HG02938 (cell line): ENCODE data around the gene PRTFDC1.

ENCODE experiments used
- ATAC-seq: cut with Tn5 transposase; IDR thresholded peaks from one replicate; pipeline ENCODE4 v1.9.1; 2021; ENCODE audit warnings: mild to moderate bottlenecking, moderate library complexity; ENCODE audit not compliant: unreplicated experiment

PRTFDC1 gene

DNA sequence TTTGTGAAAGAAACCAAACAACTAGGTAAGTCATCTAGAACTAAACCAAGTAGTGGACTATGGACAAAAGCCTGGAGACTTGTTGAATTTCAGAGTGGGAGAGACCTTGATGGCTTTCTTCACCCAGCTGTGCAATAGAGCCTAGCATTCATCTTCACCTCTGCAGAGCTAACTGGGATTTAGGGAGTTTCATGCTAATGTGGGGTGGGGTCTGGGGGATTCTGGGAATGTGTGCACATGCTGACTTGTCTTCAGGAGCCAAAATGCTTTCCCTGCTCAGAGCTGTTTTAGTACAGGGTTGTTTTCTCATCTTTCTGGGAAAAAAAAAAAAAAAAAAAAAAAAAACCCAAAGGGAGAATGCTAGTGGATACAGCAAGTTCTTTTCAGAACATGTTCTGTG lies 147.4 kb downstream of the PRTFDC1 start:
- no peak for ATAC-seq

DNA sequence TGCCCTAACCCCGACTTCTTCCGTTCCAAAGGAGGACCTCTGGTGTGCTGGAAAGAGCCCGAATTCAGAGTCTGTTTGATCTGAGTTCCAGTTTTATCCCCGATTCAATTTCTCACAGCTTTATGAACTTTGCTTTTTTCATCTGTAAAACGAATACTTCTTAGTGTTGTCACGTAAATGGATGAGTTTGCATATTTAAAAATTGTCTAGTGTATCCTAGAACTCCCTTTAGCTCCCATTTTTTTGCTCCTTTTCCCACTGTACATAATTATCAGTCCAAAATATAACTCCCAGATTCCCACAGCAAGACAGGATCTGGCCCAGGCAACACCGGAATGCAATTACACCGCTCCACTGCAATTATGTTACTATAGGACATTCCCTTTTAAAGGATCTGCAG lies 148.0 kb downstream of the PRTFDC1 start:
- no peak for ATAC-seq

DNA sequence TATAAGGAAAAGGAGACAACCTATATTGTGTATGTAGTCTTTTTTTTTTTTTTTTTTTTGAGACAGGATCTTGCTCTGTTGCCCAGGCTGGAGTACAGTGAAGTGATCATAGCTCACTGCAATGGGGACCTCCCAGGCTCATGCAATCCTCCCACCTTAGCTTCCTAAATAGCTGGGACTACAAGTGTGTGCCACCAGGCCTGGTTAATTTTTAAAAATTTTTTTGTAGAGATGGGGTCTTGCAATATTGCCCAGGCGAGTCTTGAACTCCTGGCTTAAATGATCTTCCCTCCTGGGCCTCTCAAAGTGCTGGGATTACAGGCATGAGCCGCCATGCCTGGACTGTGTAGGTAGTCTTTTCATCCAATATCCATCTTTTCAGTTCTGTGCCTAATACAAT lies 150.0 kb downstream of the PRTFDC1 start:
- no peak for ATAC-seq

DNA sequence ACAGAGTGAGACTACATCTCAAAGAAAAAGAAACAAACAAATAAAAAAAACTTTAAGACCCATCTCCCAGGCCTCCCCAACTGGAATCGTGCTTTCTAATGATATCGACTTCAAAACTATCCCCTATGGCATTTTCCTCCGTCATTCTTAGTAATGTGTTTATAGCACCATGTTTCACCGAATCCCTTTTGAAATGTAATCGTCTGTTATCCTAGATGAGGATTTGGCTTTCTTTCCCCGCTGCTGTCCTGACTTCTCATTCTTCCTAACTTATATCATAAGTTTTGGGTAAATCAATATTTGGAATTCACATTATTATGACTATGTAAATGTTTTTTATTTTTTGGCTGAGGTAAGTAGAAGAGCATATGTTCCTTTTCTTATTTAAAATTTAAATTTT lies 151.5 kb downstream of the PRTFDC1 start:
- no peak for ATAC-seq
